Mucosa of rectum (tissue), 2 donors: Measurements from ENCODE around the gene TP63.
"Not testable (repeated sequence)": the region's sequence is repeated elsewhere in the genome, so short reads cannot be mapped to it uniquely, and the experiment has no call there.

ENCODE experiments used
- H3K27ac ChIP-seq, 2 donors: one replicate each; pipeline ENCODE4 v1.7.0; 2013; ENCODE audit warnings: inconsistent platforms in 2 of 2, low read depth in 2 of 2, low read length in 2 of 2
- H3K27me3 ChIP-seq, 2 donors: one replicate each; pipeline ENCODE4 v1.7.0; 2013; ENCODE audit warnings: low read length in 2 of 2; ENCODE audit not compliant: control insufficient read depth in 2 of 2, insufficient read depth in 2 of 2
- H3K36me3 ChIP-seq, 2 donors: one replicate each; pipeline ENCODE4 v1.7.0; 2013; ENCODE audit warnings: low read length in 2 of 2; ENCODE audit not compliant: control insufficient read depth in 2 of 2, insufficient read depth in 2 of 2
- H3K4me1 ChIP-seq, 2 donors: one replicate each; pipeline ENCODE4 v1.7.0; 2013; ENCODE audit warnings: low read length in 2 of 2, mild to moderate bottlenecking in 1 of 2; ENCODE audit not compliant: control insufficient read depth in 2 of 2, insufficient read depth in 2 of 2
- H3K4me3 ChIP-seq, 2 donors: one replicate each; pipeline ENCODE4 v1.7.0; 2013; ENCODE audit warnings: low read length in 2 of 2
- H3K9ac ChIP-seq, 2 donors: one replicate each; pipeline ENCODE4 v1.7.0; 2013; ENCODE audit warnings: low read length in 2 of 2, low read depth in 1 of 2, mild to moderate bottlenecking in 1 of 2
- H3K9me3 ChIP-seq, 2 donors: one replicate each; pipeline ENCODE4 v1.7.0; 2013; ENCODE audit warnings: low read length in 2 of 2; ENCODE audit not compliant: control insufficient read depth in 2 of 2
- donor health status: healthy.
- donor health status: Normal muscosa, but diverticular disease.

TP63 gene

GRCh38 chr3:189596078-189596979 lies 34.9 kb upstream of the TP63 start:
- not testable (repeated sequence) for H3K36me3 ChIP-seq, H3K27ac ChIP-seq, H3K27me3 ChIP-seq, H3K4me1 ChIP-seq, H3K4me3 ChIP-seq, H3K9ac ChIP-seq, H3K9me3 ChIP-seq

GRCh38 chr3:189597918-189598317 lies 33.3 kb upstream of the TP63 start:
- Histone ChIP-seq H3K27me3 (no peaks in the 10 kb centered on the region), H3K4me1 (no peaks in the 10 kb centered on the region), H3K9ac (no peak overlapping the region), H3K27ac (no peak overlapping the region), H3K9me3 (no peaks in the 10 kb centered on the region), H3K4me3 (no peak overlapping the region), H3K36me3 (no peaks in the 10 kb centered on the region)

- Histone ChIP-seq H3K9me3 (no peaks in the 10 kb centered on the region), H3K4me1 (no peaks in the 10 kb centered on the region), H3K36me3 (no peaks in the 10 kb centered on the region), H3K27me3 (no peaks in the 10 kb centered on the region), H3K4me3 (no peak overlapping the region), H3K27ac (no peak overlapping the region), H3K9ac (no peak overlapping the region)
Observed at GRCh38 chr3:189598530-189599225, 32.5 kb upstream of the TP63 start.

GRCh38 chr3:189602471-189602870 lies 28.7 kb upstream of the TP63 start:
- Histone ChIP-seq H3K27me3 (no peaks in the 10 kb centered on the region), H3K9me3 (no peaks in the 10 kb centered on the region), H3K4me1 (no peaks in the 10 kb centered on the region), H3K36me3 (no peaks in the 10 kb centered on the region), H3K4me3 (no peak overlapping the region), H3K9ac (no peak overlapping the region), H3K27ac (no peak overlapping the region)

- H3K9me3 ChIP-seq: no peaks in the 10 kb centered on the region
- H3K36me3 ChIP-seq: no peaks in the 10 kb centered on the region
- H3K9ac ChIP-seq: no peak overlapping the region
- no peak overlapping the region for H3K4me3 ChIP-seq
- H3K4me1 ChIP-seq: no peaks in the 10 kb centered on the region
- H3K27me3 ChIP-seq: no peaks in the 10 kb centered on the region
- no peak overlapping the region for H3K27ac ChIP-seq
Observed at GRCh38 chr3:189605717-189606116, 25.5 kb upstream of the TP63 start.

- Histone ChIP-seq H3K36me3 (no peaks in the 10 kb centered on the region), H3K27ac (no peak overlapping the region), H3K4me3 (no peak overlapping the region), H3K4me1 (no peaks in the 10 kb centered on the region), H3K27me3 (no peaks in the 10 kb centered on the region), H3K9ac (no peak overlapping the region), H3K9me3 (peaks cover 0 to 2% of the 10 kb centered on the region in 2 donors)
Observed at GRCh38 chr3:189606774-189607173, 24.4 kb upstream of the TP63 start.

GRCh38 chr3:189612641-189613040 lies 18.5 kb upstream of the TP63 start:
- not testable (repeated sequence) for H3K27me3 ChIP-seq, H3K9ac ChIP-seq, H3K4me3 ChIP-seq, H3K27ac ChIP-seq, H3K9me3 ChIP-seq, H3K4me1 ChIP-seq, H3K36me3 ChIP-seq

GRCh38 chr3:189613122-189613521 lies 18.1 kb upstream of the TP63 start:
- H3K27ac ChIP-seq: no peak overlapping the region

GRCh38 chr3:189621948-189622603 lies 9.1 kb upstream of the TP63 start:
- no peak overlapping the region for H3K9ac ChIP-seq
- H3K4me1 ChIP-seq: no peaks in the 10 kb centered on the region
- no peaks in the 10 kb centered on the region for H3K9me3 ChIP-seq
- H3K36me3 ChIP-seq: no peaks in the 10 kb centered on the region
- H3K4me3 ChIP-seq: no peak overlapping the region
- no peaks in the 10 kb centered on the region for H3K27me3 ChIP-seq
- H3K27ac ChIP-seq: no peak overlapping the region

More at GRCh38 chr3:189613122-189613521, 18.1 kb upstream of the TP63 start:
- peaks cover 0 to 2% of the 10 kb centered on the region in 2 donors for H3K9me3 ChIP-seq
- H3K4me1 ChIP-seq: no peaks in the 10 kb centered on the region
- H3K36me3 ChIP-seq: no peaks in the 10 kb centered on the region
- no peaks in the 10 kb centered on the region for H3K27me3 ChIP-seq
- no peak overlapping the region for H3K9ac ChIP-seq
- H3K4me3 ChIP-seq: no peak overlapping the region

GRCh38 chr3:189622629-189623028 lies 8.6 kb upstream of the TP63 start:
- H3K36me3 ChIP-seq: no peaks in the 10 kb centered on the region
- H3K27ac ChIP-seq: no peak overlapping the region
- no peaks in the 10 kb centered on the region for H3K27me3 ChIP-seq
- no peaks in the 10 kb centered on the region for H3K4me1 ChIP-seq
- H3K9ac ChIP-seq: no peak overlapping the region
- H3K9me3 ChIP-seq: no peaks in the 10 kb centered on the region
- no peak overlapping the region for H3K4me3 ChIP-seq
